G401 (cell line): ENCODE measurements around the gene CBLL2. TPM values are rescaled to one million over a fixed set of nuclear protein-coding genes. Genes with fewer than 3 reads are reported as not detected.

Experiments used
- DNase-seq: peaks from one replicate; pipeline ENCODE4 v3.0.0-alpha.2; 2015; ENCODE audit warnings: low spot score
- in situ Hi-C: cut with HindIII; loops from 2 replicates; pipeline ENCODE4 v1.10.0; 2016; ENCODE audit warnings: low sequenced_read_pairs, mixed read lengths
- total RNA-seq: library from RNA; depleted of rRNA; stranded (reverse); fragments of >200 nt; shearing (Covaris generic); gene quantifications from 2 replicates; pipeline ENCODE4 v1.2.3, GENCODE V29; 2014; rRNA removed

Gene CBLL2
- total RNA-seq, 1 experiment from 2014 or later, result not detected

DNA sequence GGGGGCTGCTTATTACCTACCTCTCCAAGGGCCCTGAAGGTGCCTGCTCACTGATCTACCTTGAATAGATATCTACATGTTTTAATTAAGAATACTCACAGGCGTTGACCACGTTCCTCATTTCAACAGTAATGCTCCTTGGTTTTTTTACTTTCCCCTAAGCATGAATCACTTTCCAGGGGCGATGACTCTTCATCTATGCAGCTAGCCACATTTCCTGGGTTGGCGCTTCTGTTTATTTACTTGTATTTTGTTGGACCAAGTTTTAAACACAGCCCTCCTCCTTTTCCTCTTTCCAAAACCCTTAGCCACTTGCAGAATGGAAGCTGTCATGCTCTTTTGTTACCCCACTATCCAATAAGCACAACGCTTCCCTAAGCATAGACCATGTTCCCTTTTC, 50.8 kb downstream of the CBLL2 start:
- in situ Hi-C loops, result no loop called here
- no peak for DNase-seq

Other genes with a start within 250 kb of the CBLL2 start
- not detected in 2 replicates for gene PHEX, start 240.6 kb upstream of the CBLL2 start, total RNA-seq